NB4 (cell line): ENCODE measurements around the gene AHR.

ENCODE experiments used
- MYC ChIP-seq: IDR thresholded peaks from 2 replicates; pipeline ENCODE4 v1.6.1; 2011; ENCODE audit warnings: low read depth, low read length
- POLR2A ChIP-seq: IDR thresholded peaks from 2 replicates; pipeline ENCODE4 v1.6.1; 2011; ENCODE audit warnings: mild to moderate bottlenecking; ENCODE audit not compliant: insufficient read length; ENCODE audit errors: extremely low read depth
- TF ChIP-seq, protein P1 (sequence below): IDR thresholded peaks from one replicate; pipeline ENCODE4 v1.5.1; 2012; ENCODE audit warnings: low read depth, low read length
- TF ChIP-seq, protein P2 (sequence below): IDR thresholded peaks from 2 replicates; pipeline ENCODE4 v1.6.1; 2011; ENCODE audit warnings: low read depth, low read length

DNA sequence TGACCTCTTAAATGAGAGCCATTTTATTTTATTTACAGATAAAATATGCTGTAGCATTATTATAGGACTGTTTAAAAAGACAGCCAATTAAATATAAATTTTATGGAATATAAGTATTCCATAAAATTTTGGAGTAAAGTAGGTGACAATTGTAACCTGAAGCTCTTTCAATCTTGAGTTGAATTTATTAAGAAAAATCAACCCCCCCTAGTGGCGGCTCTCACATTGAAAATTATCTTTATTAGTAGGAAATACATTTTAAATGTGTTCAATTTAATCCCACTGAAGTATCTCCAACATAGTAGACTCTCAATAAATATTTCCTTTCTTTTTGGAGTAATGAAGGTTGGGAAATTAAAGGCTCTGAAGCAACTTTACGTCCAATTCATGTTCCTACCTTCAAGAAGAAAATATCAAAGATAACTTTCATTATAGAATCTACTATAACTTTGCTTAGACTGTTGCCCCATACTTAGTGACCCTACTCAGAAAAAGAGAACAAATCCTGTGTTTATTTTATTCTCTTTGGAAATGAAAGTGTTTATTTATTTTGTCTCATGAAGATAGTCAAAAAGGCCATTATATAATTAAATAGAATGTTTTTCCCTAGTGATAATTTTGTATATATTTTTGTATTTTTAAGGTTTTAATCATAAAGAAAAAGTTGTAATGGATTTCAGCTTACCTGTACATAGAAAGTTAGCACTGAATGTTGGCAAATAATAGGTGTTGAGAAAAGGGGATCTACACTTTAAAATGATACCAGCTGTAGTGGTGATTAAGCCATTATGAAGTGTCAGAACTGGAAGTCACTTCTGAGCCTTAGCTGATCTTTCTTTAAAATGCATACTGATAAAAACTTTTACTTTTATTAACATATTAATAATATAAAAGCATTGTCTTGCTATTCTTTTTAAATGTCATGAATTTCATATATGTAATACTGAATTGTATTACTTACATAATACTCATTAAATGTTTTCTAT, 3.3 kb downstream of the AHR start:
- TF ChIP-seq, protein P1, sequence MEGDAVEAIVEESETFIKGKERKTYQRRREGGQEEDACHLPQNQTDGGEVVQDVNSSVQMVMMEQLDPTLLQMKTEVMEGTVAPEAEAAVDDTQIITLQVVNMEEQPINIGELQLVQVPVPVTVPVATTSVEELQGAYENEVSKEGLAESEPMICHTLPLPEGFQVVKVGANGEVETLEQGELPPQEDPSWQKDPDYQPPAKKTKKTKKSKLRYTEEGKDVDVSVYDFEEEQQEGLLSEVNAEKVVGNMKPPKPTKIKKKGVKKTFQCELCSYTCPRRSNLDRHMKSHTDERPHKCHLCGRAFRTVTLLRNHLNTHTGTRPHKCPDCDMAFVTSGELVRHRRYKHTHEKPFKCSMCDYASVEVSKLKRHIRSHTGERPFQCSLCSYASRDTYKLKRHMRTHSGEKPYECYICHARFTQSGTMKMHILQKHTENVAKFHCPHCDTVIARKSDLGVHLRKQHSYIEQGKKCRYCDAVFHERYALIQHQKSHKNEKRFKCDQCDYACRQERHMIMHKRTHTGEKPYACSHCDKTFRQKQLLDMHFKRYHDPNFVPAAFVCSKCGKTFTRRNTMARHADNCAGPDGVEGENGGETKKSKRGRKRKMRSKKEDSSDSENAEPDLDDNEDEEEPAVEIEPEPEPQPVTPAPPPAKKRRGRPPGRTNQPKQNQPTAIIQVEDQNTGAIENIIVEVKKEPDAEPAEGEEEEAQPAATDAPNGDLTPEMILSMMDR, result peak; percentile 32
- no peak for TF ChIP-seq POLR2A
- no peak for TF ChIP-seq MYC
- TF ChIP-seq, protein P2, sequence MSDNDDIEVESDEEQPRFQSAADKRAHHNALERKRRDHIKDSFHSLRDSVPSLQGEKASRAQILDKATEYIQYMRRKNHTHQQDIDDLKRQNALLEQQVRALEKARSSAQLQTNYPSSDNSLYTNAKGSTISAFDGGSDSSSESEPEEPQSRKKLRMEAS, result no peak
